Heart left ventricle (tissue), 16 donors: ENCODE results near the gene MRPS21. TPM values are rescaled to one million over a fixed set of nuclear protein-coding genes. Genes with fewer than 3 reads are reported as not detected.

Experiments used
- ATAC-seq, 4 donors: fragments of 200-7000 bp; cut with Tn5 transposase; one replicate each; pipeline ENCODE4 v1.9.1; 2020 to 2022; ENCODE audit warnings: moderate library complexity in 4 of 4, mild to moderate bottlenecking in 3 of 4, moderate number of reproducible peaks in 1 of 4
- DNase-seq, 5 donors: peaks; one replicate each; pipeline ENCODE4 v3.0.0-alpha.2; 2020
- H3K27ac ChIP-seq, 12 donors: fragments of 200-600 bp; sonication (generic) in 4 of 12; one replicate each; pipeline versions ENCODE4 v1.5.0 to v1.8.0; 2016 to 2022; ENCODE audit warnings: mild to moderate bottlenecking in 2 of 12
- H3K27me3 ChIP-seq, 9 donors: fragments of 200-600 bp; sonication (generic) in 2 of 9; one replicate each; pipeline versions ENCODE4 v1.5.1 to v1.8.0; 2016 to 2022; ENCODE audit warnings: mild to moderate bottlenecking in 3 of 9
- H3K36me3 ChIP-seq, 9 donors: fragments of 200-600 bp; sonication (generic) in 2 of 9; one replicate each; pipeline versions ENCODE4 v1.5.0 to v1.8.0; 2018 to 2022; ENCODE audit warnings: mild to moderate bottlenecking in 2 of 9
- H3K4me1 ChIP-seq, 12 donors: fragments of 200-600 bp; sonication (generic) in 4 of 12; one replicate each; pipeline versions ENCODE4 v1.5.0 to v1.8.0; 2016 to 2022; ENCODE audit warnings: mild to moderate bottlenecking in 3 of 12
- H3K4me3 ChIP-seq, 12 donors: fragments of 200-600 bp; sonication (generic) in 4 of 12; one replicate each; pipeline versions ENCODE4 v1.5.0 to v1.8.0; 2017 to 2022; ENCODE audit warnings: mild to moderate bottlenecking in 9 of 12, moderate library complexity in 4 of 12
- H3K9me3 ChIP-seq, 12 donors: fragments of 200-600 bp; sonication (generic) in 4 of 12; one replicate each; pipeline versions ENCODE4 v1.5.0 to v1.8.0; 2016 to 2022; ENCODE audit warnings: mild to moderate bottlenecking in 1 of 12
- POLR2A ChIP-seq, 2 donors: fragments of 450-650 bp; IDR thresholded peaks; one replicate each; pipeline ENCODE4 v1.6.1; 2017; ENCODE audit warnings: antibody characterized with exemption in 2 of 2, mild to moderate bottlenecking in 2 of 2, moderate library complexity in 2 of 2
- WGBS, 4 donors: extraction: QIAGEN DNeasy Blood & Tissue Kit in 2 of 4; methylation state at CpG; one replicate each; pipeline versions ENCODE4 v1.1.5 to v1.1.7; 2013 to 2018; 5-methylcytosine and 5-hydroxymethylcytosine counted together
- intact Hi-C, 10 donors: fragments of 100-400 bp; cut with DNase I; formaldehyde crosslinking; loops; one replicate each; pipeline versions ENCODE4 v1.11.1 to v1.14.2; 2022
- polyA plus RNA-seq, 2 donors: library from polyadenylated mRNA; stranded (reverse); fragments of 200-250 nt; gene quantifications; one replicate each; pipeline ENCODE4 v1.2.3, GENCODE V29; 2013
- total RNA-seq, 9 donors: library from RNA; depleted of rRNA in 2 of 9; stranded (reverse); fragments of >200 nt in 2 of 9; fragmentation: NEBNext Ultra II Directional in 3 of 9; extraction: Animal tissue kit (Norgen Biotek cat#: 25700) in 3 of 9; gene quantifications; one replicate each; pipeline versions ENCODE4 v1.1.0 to v1.2.4, GENCODE V29; 2016 to 2023
- TF ChIP-seq, protein P1 (sequence below), 12 donors: fragments of 200-600 bp; sonication (generic) in 4 of 12; IDR thresholded peaks; one replicate each; pipeline versions ENCODE4 v1.5.0 to v1.8.0; 2018 to 2022; ENCODE audit warnings: antibody characterized with exemption in 12 of 12, mild to moderate bottlenecking in 5 of 12
- donor health status: ischemic (EF 13 %, LVEDD 7.1; RV severe dilation, severe dysfunction).
- donor health status: healthy with polysubstance abuse.
- donor health status: DM: no; HTN: yes; CAD: no.
- donor health status: DM: no; HTN: no; CAD: no.
- donor health status: ischemic (EF 25% LVEDD 6.9; RV normal size, moderate dysfunction).
- donor health status: ischemic (EF 25% LVEDD 5.7; RV mildly dilated, moderate dysfunction).
- donor health status: healthy.
- donor health status: DM: yes; HTN: yes; CAD: no.
- donor health status: ischemic (EF 35%, LVEDD 5.7; RV mildly dilated, moderate dysfunction).
- donor health status: nonischemic (EF 11% LVEDD 7.7; RV severe dilation, severe dysfunction).
- donor health status: DM: yes; HTN: yes; CAD: no.
- donor health status: PGD.
- donor health status: ischemic (EF 29% LVEDD 5.4; RV normal size, mild dysfunction).
- donor health status: nonischemic (EF 23%, LVEDD 6.1; RV moderate dilation, normal function).

MRPS21 gene
- total and polyA plus RNA-seq, 11 donors: 44.5 to 139 (median 64.2) TPM

DNA sequence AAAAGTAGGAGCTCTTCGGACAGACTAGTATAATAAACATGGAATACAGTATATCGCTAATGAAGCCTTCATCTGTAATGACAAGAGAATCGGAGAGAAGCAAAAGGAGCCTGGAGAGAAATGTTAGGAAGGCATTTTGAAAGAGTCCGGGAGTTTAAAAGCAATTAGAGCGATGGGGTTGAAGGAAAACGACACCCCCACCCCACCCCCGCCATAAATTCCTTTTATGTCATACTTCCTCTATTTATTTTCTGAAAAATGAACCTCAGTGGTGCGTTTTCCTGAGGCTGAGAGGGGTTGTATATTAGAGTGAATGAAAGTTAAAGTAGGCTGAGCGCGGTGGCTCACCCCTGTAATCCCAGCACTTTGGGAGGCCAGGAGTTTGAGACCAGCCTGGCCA, 24.2 kb upstream of the MRPS21 start:
- peaks cover 0 to 53% (median 28%) of the 10 kb centered on the region in 12 donors for H3K4me1 ChIP-seq
- intact Hi-C loops: no loop called here
- WGBS, 4 donors: 32 to 37% (median 33%) methylated on average over 10 of the region's 10 CpGs

DNA sequence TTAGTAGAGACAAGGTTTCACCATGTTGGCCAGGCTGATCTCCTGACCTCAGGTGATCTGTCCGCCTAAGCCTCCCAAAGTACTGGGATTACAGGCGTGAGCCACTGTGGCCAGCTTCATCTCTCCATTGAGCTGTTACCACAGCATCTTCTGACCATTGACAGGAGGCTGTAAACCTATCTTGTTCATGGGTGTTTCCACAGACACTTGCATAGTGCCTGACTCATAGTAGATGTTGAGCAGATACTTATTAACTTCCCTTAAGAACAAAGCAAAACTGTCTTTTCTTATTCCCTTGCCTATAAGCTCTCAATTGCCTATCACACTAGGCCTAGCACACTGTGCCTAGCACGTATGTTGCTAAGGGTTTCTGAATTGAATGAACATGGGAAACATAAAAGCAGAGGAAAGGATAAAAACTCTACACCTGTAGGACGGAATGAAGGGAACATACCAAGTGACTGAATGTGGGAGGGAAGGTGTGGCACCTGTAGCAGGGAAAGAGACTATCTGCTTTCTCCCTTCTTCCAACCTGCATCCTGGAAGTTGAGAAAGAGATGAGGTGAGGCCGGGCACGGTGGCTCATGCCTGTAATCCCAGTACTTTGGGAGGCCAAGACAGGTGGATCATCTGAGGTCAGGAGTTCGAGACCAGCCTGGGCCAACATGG, 22.2 kb upstream of the MRPS21 start:
- Histone ChIP-seq H3K27ac (peak overlapping the region in 10 of 12 donors; percentile 53 to 89 (median 72)), H3K9me3 (no peaks in the 10 kb centered on the region), H3K36me3 (peaks cover 0 to 25% (median 12%) of the 10 kb centered on the region in 9 donors), H3K4me1 (peaks cover 0 to 54% (median 28%) of the 10 kb centered on the region in 12 donors), H3K27me3 (no peaks in the 10 kb centered on the region), H3K4me3 (no peak overlapping the region)
- no peak for ATAC-seq
- intact Hi-C loops: no loop called here
- 91 to 97% (median 96%) methylated on average over 7 of the region's 7 CpGs for WGBS, 4 donors
- TF ChIP-seq, protein P1, sequence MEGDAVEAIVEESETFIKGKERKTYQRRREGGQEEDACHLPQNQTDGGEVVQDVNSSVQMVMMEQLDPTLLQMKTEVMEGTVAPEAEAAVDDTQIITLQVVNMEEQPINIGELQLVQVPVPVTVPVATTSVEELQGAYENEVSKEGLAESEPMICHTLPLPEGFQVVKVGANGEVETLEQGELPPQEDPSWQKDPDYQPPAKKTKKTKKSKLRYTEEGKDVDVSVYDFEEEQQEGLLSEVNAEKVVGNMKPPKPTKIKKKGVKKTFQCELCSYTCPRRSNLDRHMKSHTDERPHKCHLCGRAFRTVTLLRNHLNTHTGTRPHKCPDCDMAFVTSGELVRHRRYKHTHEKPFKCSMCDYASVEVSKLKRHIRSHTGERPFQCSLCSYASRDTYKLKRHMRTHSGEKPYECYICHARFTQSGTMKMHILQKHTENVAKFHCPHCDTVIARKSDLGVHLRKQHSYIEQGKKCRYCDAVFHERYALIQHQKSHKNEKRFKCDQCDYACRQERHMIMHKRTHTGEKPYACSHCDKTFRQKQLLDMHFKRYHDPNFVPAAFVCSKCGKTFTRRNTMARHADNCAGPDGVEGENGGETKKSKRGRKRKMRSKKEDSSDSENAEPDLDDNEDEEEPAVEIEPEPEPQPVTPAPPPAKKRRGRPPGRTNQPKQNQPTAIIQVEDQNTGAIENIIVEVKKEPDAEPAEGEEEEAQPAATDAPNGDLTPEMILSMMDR (IDR thresholded peaks at IDR 0.05): no peak
- TF ChIP-seq POLR2A (IDR thresholded peaks at IDR 0.05): no peak
- no peak for DNase-seq

More for the DNA sequence above, 24.2 kb upstream of the MRPS21 start:
- DNase-seq (no peak), ATAC-seq (no peak)
- Histone ChIP-seq H3K9me3 (no peaks in the 10 kb centered on the region), H3K36me3 (peaks cover 0 to 32% (median 30%) of the 10 kb centered on the region in 9 donors), H3K27me3 (no peaks in the 10 kb centered on the region), H3K4me3 (peak overlapping the region in 11 of 12 donors; percentile 67 to 99 (median 93)), H3K27ac (peak overlapping the region; percentile 86 to 99 (median 96))
- TF ChIP-seq, protein P1 (IDR thresholded peaks at IDR 0.05): no peak
- no peak for TF ChIP-seq POLR2A (IDR thresholded peaks at IDR 0.05)

DNA sequence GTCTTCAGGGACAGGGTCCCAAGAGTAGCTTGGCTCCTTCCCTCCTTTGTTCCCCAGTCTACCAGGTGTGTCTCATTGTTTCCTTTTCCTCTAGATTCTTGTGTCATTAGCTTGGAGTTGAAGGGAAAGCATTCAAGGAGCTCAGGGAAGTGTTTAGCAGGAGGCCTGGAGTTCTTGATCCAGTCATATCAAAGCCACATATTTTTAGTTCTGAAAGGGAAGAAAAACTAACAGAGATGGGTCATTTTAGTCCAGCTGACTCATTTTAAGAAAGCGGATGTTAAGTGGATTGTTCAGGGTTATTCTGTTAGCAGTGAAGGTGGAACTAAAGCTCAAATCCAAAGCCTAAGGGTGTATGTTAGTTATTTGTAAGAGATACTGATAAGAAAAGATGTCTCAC, 20.4 kb upstream of the MRPS21 start:
- H3K36me3 ChIP-seq: peaks cover 0 to 31% (median 0%) of the 10 kb centered on the region in 9 donors
- H3K27me3 ChIP-seq: no peaks in the 10 kb centered on the region
- peak overlapping the region; percentile 37 to 89 (median 71) for H3K27ac ChIP-seq
- WGBS, 4 donors: 42 to 52% (median 50%) methylated on average over 1 of the region's 1 CpG
- peak overlapping the region in 10 of 12 donors; percentile 3 to 62 (median 48) for H3K4me3 ChIP-seq
- intact Hi-C loops: no loop called here
- H3K4me1 ChIP-seq: peaks cover 0 to 39% (median 14%) of the 10 kb centered on the region in 12 donors
- no peaks in the 10 kb centered on the region for H3K9me3 ChIP-seq
- ATAC-seq: peak in 1 of 4 donors; percentile 16
- TF ChIP-seq, protein P1 (IDR thresholded peaks at IDR 0.05): no peak
- no peak for TF ChIP-seq POLR2A (IDR thresholded peaks at IDR 0.05)
- no peak for DNase-seq

DNA sequence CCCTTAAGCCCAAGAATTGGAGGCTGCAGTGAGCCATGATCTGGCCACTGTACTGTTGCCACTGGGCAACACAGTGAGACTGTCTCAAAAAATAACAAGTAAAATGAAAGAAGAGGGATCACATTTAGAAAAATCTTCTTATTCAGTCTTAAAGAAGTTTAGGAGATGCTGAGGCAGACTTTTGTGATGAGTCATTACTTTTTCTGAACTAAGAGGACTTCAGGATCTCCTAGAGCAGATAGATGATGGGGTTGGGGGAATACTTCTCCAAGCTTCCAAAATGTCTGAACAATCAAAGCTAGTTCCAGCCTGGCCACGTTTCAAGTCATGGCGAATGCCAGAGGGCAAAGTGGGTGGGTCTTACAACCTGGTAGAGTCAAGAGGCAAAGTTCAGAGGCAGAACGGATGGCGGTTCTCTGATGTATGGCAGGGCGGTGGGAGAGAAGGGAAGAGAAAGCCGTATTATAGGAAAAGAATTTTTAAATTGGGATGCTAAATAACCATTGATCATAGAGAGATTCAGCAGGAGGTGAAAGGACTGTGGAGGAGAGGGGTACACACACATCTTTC, 13.4 kb upstream of the MRPS21 start:
- DNase-seq (no peak), ATAC-seq (no peak)
- TF ChIP-seq, protein P1 (IDR thresholded peaks at IDR 0.05): no peak
- no peak for TF ChIP-seq POLR2A (IDR thresholded peaks at IDR 0.05)
- Histone ChIP-seq H3K36me3 (peaks cover 0 to 56% (median 15%) of the 10 kb centered on the region in 9 donors), H3K9me3 (no peaks in the 10 kb centered on the region), H3K4me3 (no peak overlapping the region), H3K27me3 (no peaks in the 10 kb centered on the region), H3K4me1 (peaks cover 0 to 34% (median 21%) of the 10 kb centered on the region in 12 donors), H3K27ac (peak overlapping the region in 9 of 12 donors; percentile 83 to 98 (median 93))
- intact Hi-C loops: loop anchor here in 4 of 10 donors (1.0 to 5.0 kb wide), 4 partner anchors 23 to 82 kb away; partner anchors contain the start of genes CA14 (in 1 of the 4) and RPRD2 (in 1 of the 4)
- WGBS, 4 donors: 79 to 86% (median 83%) methylated on average over 6 of the region's 6 CpGs
